Neutrophil (primary cell): Measurements from ENCODE around the gene SETD3.

ENCODE experiments used
- H3K27ac ChIP-seq: fragments of 200-600 bp; sonication (generic); 2 replicates; pipeline ENCODE4 v1.5.1; 2016; ENCODE audit warnings: mild to moderate bottlenecking, moderate library complexity
- H3K27me3 ChIP-seq: fragments of 200-600 bp; sonication (generic); 2 replicates; pipeline ENCODE4 v1.6.0; 2016; ENCODE audit warnings: mild to moderate bottlenecking
- H3K36me3 ChIP-seq: fragments of 200-600 bp; sonication (generic); 2 replicates; pipeline ENCODE4 v1.5.1; 2017
- H3K4me1 ChIP-seq, 2 experiments: fragments of 200-600 bp in 1 of 2; sonication (generic) in 1 of 2; 1 replicate in 1 of 2; 2 replicates in 1 of 2; pipeline versions ENCODE4 v1.5.1 to v1.6.1; 2013 to 2016; ENCODE audit warnings: low read depth in 1 of 2, low read length in 1 of 2, mild to moderate bottlenecking in 1 of 2, moderate library complexity in 1 of 2; ENCODE audit not compliant: control insufficient read depth in 1 of 2, insufficient read depth in 1 of 2
- H3K4me3 ChIP-seq, 2 experiments: fragments of 200-600 bp in 1 of 2; sonication (generic) in 1 of 2; 1 replicate in 1 of 2; 2 replicates in 1 of 2; pipeline ENCODE4 v1.5.1; 2013 to 2016; ENCODE audit warnings: low read depth in 1 of 2, low read length in 1 of 2, mild to moderate bottlenecking in 1 of 2, moderate library complexity in 1 of 2
- H3K9me3 ChIP-seq: fragments of 200-600 bp; sonication (generic); 2 replicates; pipeline ENCODE4 v1.5.1; 2016
- CTCF ChIP-seq: fragments of 200-600 bp; sonication (generic); IDR thresholded peaks from 2 replicates; pipeline ENCODE4 v1.5.1; 2016; ENCODE audit warnings: antibody characterized with exemption

Gene SETD3

DNA sequence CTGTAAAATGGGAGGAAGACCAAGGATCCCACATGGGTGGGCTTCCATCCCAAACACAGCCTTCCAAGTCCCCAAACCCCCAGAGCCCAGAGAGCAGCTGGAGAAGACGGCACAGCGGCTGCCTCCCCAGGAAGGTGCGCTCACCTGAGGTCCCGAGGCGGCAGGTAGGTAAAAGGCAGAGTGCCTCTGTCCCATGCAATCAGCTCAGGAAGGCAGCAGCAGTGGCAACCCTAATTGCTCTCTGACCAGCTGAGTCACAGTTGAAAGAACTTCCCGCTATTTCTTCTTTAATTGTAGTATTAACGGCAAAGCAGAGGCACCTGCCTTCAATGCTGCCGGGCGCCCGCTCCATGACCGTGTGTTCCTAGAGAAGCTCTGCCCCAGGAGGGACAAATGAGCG is 117.6 kb downstream of the SETD3 start:
- TF ChIP-seq CTCF: no peak

GRCh38 chr14:99361596-99362215 is 119.0 kb downstream of the SETD3 start:
- H3K27me3 ChIP-seq: no peaks in the 10 kb centered on the region
- no peaks in the 10 kb centered on the region for H3K4me1 ChIP-seq
- H3K4me3 ChIP-seq: no peak overlapping the region
- H3K27ac ChIP-seq: no peak overlapping the region
- H3K9me3 ChIP-seq: no peaks in the 10 kb centered on the region
- no peak for TF ChIP-seq CTCF
- H3K36me3 ChIP-seq: no peaks in the 10 kb centered on the region

More for the DNA sequence above, 117.6 kb downstream of the SETD3 start:
- H3K27me3 ChIP-seq: no peaks in the 10 kb centered on the region
- H3K4me3 ChIP-seq: no peak overlapping the region
- no peaks in the 10 kb centered on the region for H3K36me3 ChIP-seq
- H3K4me1 ChIP-seq: no peaks in the 10 kb centered on the region
- no peaks in the 10 kb centered on the region for H3K9me3 ChIP-seq
- no peak overlapping the region for H3K27ac ChIP-seq

DNA sequence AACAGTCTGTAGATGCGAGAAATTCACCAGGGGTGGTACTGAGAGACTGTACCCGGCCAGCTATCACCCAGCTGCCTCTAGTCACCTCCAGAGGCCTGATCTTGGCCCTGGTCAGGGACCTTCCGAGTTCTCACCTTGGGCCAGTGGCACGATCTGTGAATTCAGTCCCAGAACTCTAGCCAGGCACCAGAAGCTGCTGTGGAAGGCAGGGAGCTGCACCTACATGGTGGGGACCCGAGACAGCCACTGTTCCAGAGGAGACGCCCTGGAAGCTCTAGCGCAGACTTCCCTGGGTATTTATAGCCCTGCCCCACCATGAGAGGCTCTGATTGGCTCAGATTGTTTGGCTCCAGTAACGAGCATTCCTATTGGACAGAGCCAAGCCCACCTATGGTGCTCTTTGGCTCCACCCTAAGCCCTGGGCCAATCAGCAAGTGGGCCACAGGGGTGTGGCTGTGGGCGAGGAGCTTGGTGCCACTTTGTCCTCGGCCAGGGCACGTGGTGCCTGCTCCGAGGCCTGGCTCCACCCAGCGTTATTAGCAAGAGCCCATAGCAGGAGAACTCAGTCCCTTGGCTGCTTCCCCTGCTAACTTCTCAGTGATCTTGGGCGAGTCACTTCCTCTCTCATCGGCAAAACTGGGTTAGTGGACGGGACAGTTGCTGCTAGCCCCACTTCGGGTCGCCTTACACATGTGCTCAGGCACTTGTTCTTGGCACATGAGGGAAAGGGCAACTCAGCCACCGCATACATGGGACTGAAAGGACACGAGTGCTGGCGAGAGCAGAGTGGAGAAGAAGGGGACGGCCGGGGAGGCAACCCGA is 119.7 kb downstream of the SETD3 start:
- H3K4me3 ChIP-seq: no peak overlapping the region
- no peaks in the 10 kb centered on the region for H3K27me3 ChIP-seq
- H3K27ac ChIP-seq: no peak overlapping the region
- H3K9me3 ChIP-seq: no peaks in the 10 kb centered on the region
- no peak for TF ChIP-seq CTCF
- H3K36me3 ChIP-seq: no peaks in the 10 kb centered on the region
- H3K4me1 ChIP-seq: no peaks in the 10 kb centered on the region

- Histone ChIP-seq H3K36me3 (no peaks in the 10 kb centered on the region), H3K9me3 (no peaks in the 10 kb centered on the region), H3K27ac (no peak overlapping the region), H3K27me3 (no peaks in the 10 kb centered on the region), H3K4me3 (no peak overlapping the region), H3K4me1 (no peaks in the 10 kb centered on the region)
- no peak for TF ChIP-seq CTCF
These were observed 120.8 kb downstream of the SETD3 start for GRCh38 chr14:99359906-99360305.

- H3K4me1 ChIP-seq: no peaks in the 10 kb centered on the region
- no peaks in the 10 kb centered on the region for H3K27me3 ChIP-seq
- no peak overlapping the region for H3K4me3 ChIP-seq
- no peak overlapping the region for H3K27ac ChIP-seq
- H3K36me3 ChIP-seq: no peaks in the 10 kb centered on the region
- no peaks in the 10 kb centered on the region for H3K9me3 ChIP-seq
- no peak for TF ChIP-seq CTCF
These were observed 122.7 kb downstream of the SETD3 start for GRCh38 chr14:99357916-99358390.
